GM21723 (cell line): Measurements from ENCODE around the gene TMEM209.
"Not testable (repeated sequence)": the region's sequence is repeated elsewhere in the genome, so short reads cannot be mapped to it uniquely, and the experiment has no call there.

Experiments used
- ATAC-seq: cut with Tn5 transposase; IDR thresholded peaks from one replicate; pipeline ENCODE4 v1.9.1; 2021; ENCODE audit warnings: mild to moderate bottlenecking, moderate library complexity; ENCODE audit not compliant: unreplicated experiment

The TMEM209 gene

DNA sequence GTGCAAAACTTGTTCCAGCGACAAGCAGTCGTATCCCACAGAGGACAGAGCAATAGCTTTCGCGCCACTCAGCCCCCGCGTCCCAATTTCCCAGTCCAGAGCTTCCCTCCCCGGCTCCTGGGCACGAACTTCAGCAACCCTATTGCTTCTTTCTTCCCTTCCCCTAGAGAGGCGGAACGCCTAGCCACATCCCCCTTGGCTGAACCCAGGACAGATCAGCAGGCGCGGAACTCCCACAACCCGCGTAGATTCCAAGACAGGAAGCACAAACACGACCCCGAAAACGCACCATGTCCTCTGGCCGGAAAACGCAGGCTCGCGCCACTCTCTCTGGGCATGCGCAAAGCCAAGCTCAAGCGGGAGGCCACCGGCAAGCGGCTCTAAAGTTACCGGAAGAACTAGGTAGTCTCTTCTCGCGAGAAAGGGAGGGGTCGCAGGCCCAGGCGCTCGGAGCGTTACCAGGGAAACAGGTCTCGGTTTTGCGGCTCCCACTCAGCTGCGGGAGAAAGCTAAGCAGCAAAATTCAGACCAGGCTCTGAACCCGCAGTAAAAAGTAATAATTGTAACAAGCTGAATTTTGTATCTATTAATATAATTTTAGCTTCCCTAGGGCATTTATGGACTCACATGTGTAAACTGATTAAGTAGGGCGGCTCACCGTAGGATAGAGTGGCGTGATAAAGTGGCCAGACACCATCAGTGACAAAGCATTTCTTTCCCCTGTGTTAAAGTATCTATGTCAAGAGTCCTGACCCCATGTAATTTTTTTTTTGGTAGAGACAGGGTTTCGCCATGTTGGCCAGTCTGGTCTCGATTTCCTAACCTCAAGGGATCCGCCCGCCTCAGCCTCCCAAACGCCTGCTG is at the start of gene TMEM209:
Gene TMEM209 (minus strand): TSS at position 323 of the 864 bp plus-strand sequence. CDS start 31 bp downstream, at position 292.
- ATAC-seq, result peak; percentile 94

DNA sequence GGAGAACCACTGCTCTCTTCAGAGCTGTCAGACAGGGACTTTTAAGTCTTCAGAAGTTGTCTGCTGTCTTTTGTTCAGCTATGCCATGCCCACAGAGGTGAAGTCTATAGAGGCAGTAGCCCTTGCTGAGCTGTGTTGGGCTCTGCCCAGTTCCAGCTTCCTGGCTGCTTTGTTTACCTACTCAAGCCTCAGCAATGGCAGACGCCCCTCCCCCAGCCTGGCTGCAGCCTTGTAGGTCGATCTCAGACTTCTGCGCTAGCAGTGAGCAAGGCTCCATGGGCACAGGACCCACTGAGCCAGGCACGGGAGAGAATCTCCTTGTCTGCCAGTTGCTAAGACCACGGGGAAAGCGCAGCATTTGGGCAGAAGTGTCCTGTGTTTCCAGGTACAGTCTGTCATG is 49.3 kb upstream of the TMEM209 start:
- ATAC-seq, result no peak

- not testable (repeated sequence) for ATAC-seq
Observed at GRCh38 chr7:130249626-130250025, 44.4 kb upstream of the TMEM209 start.

- ATAC-seq, result not testable (repeated sequence)
Observed at GRCh38 chr7:130248842-130249241, 43.6 kb upstream of the TMEM209 start.

GRCh38 chr7:130246491-130246890 is 41.3 kb upstream of the TMEM209 start:
- ATAC-seq, result not testable (repeated sequence)

DNA sequence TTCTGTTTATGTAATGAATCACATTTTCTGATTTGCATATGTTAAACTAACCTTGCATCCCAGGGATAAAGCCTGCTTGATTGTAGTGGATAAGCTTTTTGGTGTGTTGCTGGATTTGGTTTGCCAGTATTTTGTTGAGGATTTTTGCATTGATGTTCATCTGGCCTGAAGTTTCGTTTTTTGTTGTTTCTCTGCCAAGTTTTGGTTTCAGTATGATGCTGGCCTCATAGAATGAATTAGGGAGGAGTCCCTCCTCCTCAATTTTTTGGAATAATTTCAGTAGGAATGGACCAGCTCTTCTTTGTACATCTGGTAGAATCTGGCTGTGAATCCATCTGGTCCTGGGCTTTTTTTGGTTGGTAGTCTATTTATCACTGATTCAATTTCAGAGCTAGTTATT is 38.3 kb upstream of the TMEM209 start:
- not testable (repeated sequence) for ATAC-seq

GRCh38 chr7:130242198-130243014 is 37.2 kb upstream of the TMEM209 start:
- no peak for ATAC-seq

GRCh38 chr7:130240240-130240639 is 35.0 kb upstream of the TMEM209 start:
- no peak for ATAC-seq

DNA sequence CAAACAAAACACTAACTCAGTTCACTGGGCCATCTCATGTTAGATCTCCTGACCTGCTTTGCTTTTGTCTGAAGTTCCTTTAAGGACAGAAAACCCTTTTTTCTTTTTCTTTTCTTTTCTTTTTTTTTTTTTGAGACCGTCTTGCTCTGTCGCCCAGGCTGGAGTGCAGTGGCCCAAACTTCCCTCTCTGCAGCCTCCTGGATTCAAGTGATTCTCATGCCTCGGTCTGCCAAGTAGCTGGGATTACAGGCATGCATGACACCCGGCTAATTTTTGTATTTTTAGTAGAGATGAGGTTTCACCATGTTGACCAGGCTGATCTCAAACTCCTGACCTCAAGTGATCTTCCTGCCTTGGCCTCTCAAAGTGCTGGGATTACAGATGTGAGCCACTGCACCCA is 31.2 kb upstream of the TMEM209 start:
- not testable (repeated sequence) for ATAC-seq

DNA sequence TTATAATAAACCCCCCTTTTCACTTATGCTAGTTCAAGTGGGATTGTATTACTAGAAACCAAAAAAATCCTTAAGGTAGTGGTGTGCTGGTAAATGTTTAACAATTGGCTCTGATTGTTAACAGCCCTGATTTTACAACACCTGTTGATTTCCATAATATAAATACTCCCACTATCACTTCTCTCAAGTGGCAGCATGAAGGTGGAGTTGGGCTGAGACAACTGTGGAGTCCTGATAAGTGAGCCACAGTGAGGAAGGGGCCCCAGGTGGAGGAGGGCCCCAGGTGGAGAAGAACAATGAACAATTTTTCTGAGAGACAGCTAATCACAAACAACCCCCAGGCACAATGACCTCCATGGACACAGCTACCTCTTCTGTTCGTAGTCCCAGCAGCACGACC is 28.9 kb upstream of the TMEM209 start:
- no peak for ATAC-seq

DNA sequence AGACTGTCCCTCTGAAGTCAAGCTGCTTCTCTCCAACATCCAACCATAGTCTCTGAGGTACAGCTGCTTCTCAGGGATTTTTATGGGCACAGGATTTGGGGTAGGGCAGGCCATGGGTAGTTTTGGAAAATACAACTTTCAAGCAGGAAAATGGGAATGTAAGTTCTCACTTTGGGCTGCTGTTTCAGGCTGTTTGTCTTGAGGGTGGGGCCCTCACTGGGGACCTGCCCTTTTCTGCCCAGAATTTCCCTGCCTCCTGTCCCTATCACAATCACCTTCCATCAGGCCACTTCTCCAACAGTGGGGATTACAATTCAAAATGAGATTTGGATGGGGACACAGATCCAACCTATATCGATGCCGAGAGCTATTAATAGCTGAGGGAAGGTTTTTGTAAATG is 27.0 kb upstream of the TMEM209 start:
- ATAC-seq, result no peak

- ATAC-seq, result no peak
Observed at GRCh38 chr7:130231792-130232191, 26.6 kb upstream of the TMEM209 start.

GRCh38 chr7:130229981-130230380 is 24.8 kb upstream of the TMEM209 start:
- not testable (repeated sequence) for ATAC-seq

GRCh38 chr7:130228840-130229502 is 23.8 kb upstream of the TMEM209 start:
- ATAC-seq, result no peak

DNA sequence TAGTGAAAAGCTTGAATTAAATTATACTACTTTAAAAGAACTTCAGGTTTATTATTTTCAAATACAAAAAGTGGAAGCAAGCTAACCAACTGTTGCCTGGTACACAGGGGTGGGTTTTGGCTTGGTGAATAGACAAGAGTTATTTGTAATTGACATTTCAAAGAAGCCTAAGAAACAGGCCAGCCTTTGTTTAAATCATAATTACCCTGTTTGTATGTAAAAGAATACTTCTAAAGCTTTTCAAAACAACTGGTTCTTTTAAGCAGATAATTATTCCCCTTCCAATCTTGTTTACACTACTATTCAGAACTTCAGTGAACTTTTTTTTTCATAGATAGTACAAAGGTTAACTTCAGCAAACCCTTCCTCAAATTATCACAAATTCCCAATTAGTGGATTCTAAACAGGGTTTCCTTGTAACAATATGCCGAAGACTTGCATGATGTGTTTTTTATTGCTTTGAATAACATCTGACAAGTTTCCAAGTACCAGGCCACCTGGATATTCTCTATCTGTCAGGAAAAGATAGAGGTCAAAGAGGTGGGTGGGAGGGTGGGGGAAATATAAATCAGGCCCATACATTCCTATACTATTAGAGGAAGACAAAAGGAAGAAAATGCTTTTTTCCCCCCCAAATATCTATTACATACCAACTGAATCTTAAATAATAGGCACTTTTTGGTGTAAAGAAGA is 22.8 kb upstream of the TMEM209 start:
- ATAC-seq, result no peak

DNA sequence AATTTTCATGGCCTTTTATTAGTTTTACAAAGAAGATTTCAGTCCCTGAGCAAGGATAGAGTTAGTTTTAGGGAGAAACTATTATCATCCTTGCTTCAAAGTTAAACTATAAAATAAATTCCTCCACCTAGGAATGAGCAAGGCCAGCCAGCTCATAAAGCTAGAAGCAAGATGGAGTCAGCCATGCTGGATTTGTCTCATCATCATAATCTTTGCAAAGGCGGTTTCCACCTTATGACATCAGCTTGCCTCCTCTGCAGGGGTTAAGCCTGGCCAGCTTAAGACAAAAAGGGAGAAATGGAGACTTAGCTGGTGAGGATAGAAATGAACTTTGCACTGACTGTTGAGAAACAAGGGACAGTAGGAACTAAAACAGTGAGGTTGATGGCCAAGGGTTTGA is 21.1 kb upstream of the TMEM209 start:
- ATAC-seq, result no peak

- not testable (repeated sequence) for ATAC-seq
Observed at GRCh38 chr7:130224923-130225322, 19.7 kb upstream of the TMEM209 start.

DNA sequence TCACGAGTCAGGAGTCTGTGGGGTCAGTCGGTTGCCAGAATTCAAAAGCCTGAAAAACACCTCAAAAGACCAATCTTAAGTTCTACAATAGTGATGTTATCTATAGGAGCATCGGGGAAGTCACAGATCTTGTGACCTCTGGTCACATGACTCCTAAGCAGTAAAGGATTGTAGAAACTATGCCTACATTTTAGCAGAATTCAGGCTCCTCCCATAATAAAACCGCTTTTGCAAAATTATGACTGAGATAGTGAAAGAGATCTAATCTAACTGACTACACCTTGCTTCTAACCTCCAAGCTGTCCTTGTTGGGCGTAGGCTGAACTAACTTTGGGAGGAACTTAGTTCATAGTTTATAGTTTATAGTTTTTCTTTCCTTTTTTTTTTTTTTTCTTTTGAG is 19.0 kb upstream of the TMEM209 start:
- ATAC-seq, result no peak

DNA sequence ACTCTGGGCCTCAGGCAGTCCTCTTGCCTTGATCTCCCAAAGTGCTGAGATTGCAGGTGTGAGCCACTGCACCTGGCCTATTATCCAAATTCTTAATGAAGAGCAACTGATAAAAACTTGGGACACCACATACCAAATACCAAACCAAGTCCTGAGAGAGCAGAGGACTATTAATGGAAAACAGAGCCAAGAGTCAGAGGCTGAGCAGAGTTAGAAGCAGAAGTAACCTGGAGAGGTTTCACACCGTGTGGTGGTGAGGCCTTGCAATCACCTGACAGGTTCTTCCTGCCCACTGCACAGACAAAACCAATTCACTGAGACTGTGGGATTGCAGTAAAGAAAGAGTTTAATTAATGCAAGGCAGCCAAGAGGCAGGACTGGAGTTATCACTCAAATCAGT is 18.4 kb upstream of the TMEM209 start:
- no peak for ATAC-seq

DNA sequence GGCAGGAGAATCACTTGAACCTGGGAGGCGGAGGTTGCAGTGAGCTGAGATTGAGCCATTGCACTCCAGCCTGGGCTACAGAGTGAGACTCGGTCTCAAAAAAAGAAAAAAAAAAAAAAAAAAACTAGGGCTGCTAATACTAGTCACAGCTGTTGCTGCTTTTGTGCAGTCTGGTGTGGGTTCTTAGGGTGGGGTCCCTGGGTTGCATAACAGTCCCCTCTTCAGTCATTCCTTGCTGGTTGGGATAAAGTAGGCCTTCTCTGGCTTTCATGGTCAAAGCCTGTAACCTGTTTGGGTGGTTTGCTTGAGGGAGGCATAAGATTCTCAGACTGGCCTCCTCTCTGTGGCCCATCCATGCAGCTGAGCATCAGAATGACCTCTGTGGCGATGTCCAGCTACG is 16.5 kb upstream of the TMEM209 start:
- no peak for ATAC-seq

DNA sequence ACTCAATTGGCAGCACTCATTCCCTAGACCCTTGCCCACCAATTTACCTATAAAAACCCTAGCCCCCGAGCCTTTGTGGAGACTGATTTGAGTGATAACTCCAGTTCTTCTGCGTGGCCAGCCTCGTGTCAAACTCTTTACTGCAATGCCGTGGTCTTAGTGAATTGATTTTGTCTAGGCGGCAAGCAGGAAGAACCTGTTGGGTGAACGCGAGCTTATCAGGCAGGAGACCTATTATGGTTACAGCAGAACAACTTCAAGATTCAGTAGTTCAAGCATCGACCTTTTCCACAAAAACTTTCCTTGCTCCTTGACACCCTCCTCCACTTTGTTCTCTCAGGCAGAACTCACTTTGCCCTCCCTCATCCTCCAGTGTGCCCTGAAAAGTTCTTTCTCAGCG is 14.7 kb upstream of the TMEM209 start:
- no peak for ATAC-seq
